Measurements from ENCODE around the gene KRTAP5-3. TPM values are rescaled to one million over a fixed set of nuclear protein-coding genes. Genes with fewer than 3 reads are reported as not detected.

Gene KRTAP5-3
- not detected in 2 replicates for total RNA-seq

GRCh38 chr11:1608363-1608762 is at the start of gene KRTAP5-3:
Gene KRTAP5-3, minus strand, starts transcription at chr11:1608463. Its CDS starts 78 bp downstream, at chr11:1608385.

GRCh38 chr11:1629326-1630185 is 21.3 kb upstream of the KRTAP5-3 start, which contains the start of gene KRTAP5-5:
Gene KRTAP5-5, plus strand, starts transcription at chr11:1629775. Its CDS starts 66 bp downstream, at chr11:1629841.

GRCh38 chr11:1622086-1622485 is 13.8 kb upstream of the KRTAP5-3 start, which contains the start of gene KRTAP5-4:
Gene KRTAP5-4, minus strand, starts transcription at chr11:1622138. Its CDS starts 45 bp downstream, at chr11:1622093.

GRCh38 chr11:1597994-1598380 is 10.3 kb downstream of the KRTAP5-3 start, which contains the start of gene KRTAP5-2:
Gene KRTAP5-2, minus strand, starts transcription at chr11:1598294. Its CDS starts 44 bp downstream, at chr11:1598250.

GRCh38 chr11:1584661-1585370 is 23.4 kb downstream of the KRTAP5-3 start, which contains the start of gene KRTAP5-1:
Gene KRTAP5-1, minus strand, starts transcription at chr11:1585283. Its CDS starts 34 bp downstream, at chr11:1585249.

GRCh38 chr11:1572197-1573076 is 35.8 kb downstream of the KRTAP5-3 start, which contains the start of gene DUSP8:
Gene DUSP8, minus strand, starts transcription at chr11:1572271. Its CDS starts 6,445 bp downstream, at chr11:1565826.

Other genes with a start within 250 kb of the KRTAP5-3 start
- under 0.01 TPM in 1 of 2 replicates, not detected in the other for gene BRSK2, start 218.5 kb downstream of the KRTAP5-3 start, total RNA-seq
- gene MOB2, start 121.7 kb downstream of the KRTAP5-3 start, total RNA-seq: 32.4 and 34.5 TPM in 2 replicates
- 0.21 and 0.96 TPM in 2 replicates for gene DUSP8, start 36.2 kb downstream of the KRTAP5-3 start, total RNA-seq
- not detected in 2 replicates for gene KRTAP5-1, start 23.2 kb downstream of the KRTAP5-3 start, total RNA-seq
- gene KRTAP5-2, start 10.2 kb downstream of the KRTAP5-3 start, total RNA-seq: not detected in 2 replicates
- not detected in 2 replicates for gene KRTAP5-4, start 13.7 kb upstream of the KRTAP5-3 start, total RNA-seq
- not detected in 2 replicates for gene KRTAP5-5, start 21.3 kb upstream of the KRTAP5-3 start, total RNA-seq
- gene KRTAP5-6, start 88.7 kb upstream of the KRTAP5-3 start, total RNA-seq: not detected in 2 replicates
- gene IFITM10, start 142.1 kb upstream of the KRTAP5-3 start, total RNA-seq: 1.2 and 1.9 TPM in 2 replicates
- 288 and 574 TPM in 2 replicates for gene CTSD, start 155.5 kb upstream of the KRTAP5-3 start, total RNA-seq
- 1.9 and 2.8 TPM in 2 replicates for gene SYT8, start 226.5 kb upstream of the KRTAP5-3 start, total RNA-seq
- not detected in 2 replicates for gene TNNI2, start 230.5 kb upstream of the KRTAP5-3 start, total RNA-seq
- gene LSP1, start 244.6 kb upstream of the KRTAP5-3 start, total RNA-seq: not detected in 2 replicates

Data from tracheal epithelial cell (primary cell).